Effector CD4-positive, alpha-beta T cell (primary cell): ENCODE data around the gene CCNB2.
"Not testable (repeated sequence)": the region's sequence is repeated elsewhere in the genome, so short reads cannot be mapped to it uniquely, and the experiment has no call there.

Source experiments
- DNase-seq: peaks from one replicate; pipeline ENCODE4 v3.0.0-alpha.2; 2020

CCNB2 gene

DNA sequence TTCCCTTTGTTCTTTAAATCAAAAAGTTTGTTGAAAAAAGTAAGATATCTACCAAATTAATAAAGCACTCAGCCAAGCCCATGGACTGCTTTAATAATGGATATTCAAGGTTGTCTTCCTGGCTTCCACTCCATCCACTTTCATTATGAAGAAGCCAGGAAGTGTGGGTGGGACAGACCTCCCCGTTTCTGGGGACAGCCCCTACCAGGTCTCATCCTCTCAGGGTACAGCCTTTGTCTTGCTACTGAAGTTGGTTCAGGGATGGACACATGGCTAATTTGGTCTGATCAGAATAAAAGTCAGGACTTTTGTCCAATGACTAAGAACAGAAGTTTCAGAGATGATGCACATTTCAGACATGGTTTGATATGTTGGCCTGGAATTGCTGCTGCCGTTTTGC is 32.6 kb downstream of the CCNB2 start:
- no peak for DNase-seq

DNA sequence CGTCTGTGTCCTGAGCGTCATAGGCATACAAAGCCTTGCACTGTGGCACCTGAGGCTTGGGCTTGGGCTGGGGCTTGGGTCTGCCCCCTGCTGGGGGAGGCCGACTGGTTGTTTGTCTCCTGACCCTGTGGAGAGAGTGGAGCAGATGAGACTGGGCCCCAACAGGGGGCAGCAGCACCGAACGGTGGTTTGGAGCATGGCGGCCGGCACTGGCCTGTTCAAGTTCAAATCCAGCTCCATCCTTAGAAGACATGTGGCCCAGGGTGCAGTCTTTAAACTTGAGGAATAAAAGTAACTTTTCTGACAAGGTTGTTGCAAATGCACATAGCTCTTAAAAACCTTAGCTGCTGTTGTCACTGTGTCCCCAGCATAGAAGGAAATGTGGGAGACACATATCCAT is 33.3 kb downstream of the CCNB2 start:
- DNase-seq, result peak; percentile 39

DNA sequence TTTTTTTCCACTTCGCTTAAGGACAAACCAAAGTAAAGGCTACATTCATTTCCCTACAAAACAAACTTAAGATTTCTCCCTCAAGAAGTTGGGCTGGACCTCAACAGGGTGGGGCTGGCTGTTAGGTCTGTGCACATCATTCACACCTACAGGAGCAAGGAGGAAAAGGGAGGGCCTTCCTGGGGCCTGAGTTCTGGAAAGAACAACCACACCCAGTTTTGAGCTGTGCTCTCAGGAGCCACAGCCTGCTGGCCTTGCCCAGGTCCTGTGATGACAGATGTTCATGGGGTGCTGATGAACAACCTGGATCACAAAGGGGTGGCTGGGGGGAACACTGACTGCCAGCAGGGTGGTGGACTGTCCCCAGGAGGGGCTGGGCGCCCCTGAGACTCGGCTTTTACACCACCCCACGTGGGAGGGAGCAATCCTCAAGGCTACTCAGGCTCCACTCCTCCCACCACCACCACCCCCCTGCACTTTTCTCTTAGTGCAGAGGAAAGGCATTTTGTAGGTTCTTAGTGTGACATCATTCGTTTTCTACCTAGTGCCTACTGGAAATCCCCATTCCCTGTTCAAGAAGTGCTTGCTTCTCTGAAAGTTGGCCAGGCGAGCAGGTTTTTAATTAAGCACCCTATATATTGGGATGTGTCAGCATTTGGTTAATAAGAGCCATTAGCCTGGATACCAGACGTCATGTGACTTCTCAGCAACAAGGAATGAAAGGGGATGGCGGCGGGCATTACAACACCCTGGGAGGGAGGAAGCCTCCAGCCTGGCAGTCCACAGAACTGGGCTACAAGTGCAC is 35.7 kb downstream of the CCNB2 start:
- no peak for DNase-seq

DNA sequence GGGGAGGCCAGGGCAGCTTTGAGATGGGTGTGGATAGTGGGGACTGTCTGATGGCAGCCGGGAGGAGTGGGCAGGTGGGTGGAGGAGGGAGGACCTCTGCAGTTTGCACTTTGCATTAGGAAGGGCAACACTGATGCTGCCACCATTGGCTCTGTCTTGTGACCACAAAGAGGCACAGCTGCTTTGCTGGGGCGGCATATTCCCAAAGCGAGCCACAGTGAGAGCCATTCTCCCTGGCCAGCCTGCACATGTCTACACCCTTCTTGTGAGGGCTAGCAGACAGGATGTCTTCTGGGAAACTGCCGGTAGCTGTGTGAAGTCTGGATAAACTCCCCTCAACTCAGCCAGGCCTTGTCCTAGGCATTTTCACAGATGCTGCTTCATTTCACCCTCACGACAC is 38.3 kb downstream of the CCNB2 start:
- no peak for DNase-seq

DNA sequence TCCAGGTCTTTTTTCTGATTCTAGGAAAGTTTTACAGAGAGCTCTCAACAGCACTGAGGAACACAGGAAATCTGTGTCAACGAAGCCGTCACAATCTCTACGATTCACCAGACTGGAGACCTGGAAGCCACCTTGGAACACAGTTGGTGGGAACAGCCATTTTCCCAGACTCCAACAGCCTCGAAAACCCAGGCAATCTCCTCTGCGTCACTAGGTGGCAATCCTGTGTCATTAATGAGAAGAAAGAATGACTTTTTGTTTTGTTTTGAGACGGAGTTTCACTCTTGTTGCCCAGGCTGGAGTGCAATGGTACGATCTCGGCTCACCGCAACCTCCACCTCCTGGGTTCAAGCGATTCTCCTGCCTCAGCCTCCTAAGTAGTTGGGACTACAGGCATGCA is 39.6 kb downstream of the CCNB2 start:
- DNase-seq, result not testable (repeated sequence)

DNA sequence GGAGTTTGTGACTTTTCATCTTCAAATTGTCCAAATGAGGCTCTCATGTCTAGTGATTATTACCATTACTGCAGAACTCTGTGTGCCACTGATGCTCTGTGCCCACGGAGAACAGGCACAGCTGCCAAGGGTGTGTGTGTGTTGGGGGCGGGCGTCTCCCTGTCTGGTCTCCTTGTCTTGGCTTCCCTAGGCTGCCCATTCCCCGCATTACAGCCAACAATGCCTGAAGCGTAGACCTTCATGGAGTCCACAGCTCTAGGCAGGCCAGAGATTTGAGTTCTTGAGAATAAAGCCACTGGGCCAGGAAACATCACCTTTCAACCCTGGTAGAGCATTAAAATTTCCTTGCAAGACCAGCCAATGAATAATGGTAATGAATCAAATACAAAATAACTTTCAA is 42.7 kb downstream of the CCNB2 start:
- DNase-seq, result no peak

DNA sequence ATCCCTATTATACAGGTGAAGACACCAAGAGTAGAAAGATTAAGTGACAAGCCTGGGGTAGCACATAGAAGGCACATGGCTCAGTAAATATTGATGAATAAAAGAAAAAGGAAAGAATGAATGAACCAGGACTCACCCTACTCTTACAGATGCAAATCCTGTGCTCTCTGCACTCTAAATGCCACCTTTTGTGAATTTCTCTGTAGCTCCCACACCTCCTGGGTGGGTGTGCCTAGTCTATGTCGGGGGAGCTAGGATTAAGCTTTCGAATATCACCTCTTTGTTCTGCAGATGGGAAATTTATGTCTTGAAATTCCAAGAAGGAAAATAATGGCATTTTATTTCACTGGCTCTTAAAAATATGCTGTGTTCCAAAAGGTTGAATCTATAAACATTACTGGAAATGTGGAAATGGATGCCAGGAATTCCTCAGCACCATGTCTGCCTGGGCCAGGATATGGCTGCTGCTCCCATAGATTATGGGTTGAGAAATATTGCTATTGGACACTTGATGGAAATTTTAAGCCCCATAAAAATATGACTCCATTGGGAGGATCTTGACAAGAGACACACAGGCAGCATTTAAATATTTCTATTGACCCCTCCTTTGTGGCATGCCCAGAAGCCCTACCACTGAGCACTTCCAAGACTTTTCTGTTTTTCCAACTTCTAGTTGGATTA is 43.3 kb downstream of the CCNB2 start:
- no peak for DNase-seq

DNA sequence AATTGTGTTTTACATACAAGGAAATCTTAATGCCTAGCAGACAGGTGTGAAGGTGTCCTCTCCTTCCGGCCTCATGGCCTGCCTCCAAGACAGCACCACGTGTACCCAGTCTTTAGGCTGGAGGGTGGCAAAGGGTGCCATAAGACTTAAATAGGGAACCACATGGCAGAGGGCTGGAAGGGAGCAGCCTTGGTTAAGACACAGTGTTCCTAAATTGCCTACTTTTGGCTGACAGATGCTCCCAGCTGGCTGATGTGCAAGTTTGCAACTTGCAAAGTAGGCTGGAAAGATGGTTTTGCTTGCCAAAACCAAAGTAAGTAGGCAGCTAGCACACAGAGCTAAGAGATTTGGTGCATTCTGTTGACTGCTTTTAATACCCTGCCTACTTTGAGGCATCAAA is 45.2 kb downstream of the CCNB2 start:
- DNase-seq, result no peak

DNA sequence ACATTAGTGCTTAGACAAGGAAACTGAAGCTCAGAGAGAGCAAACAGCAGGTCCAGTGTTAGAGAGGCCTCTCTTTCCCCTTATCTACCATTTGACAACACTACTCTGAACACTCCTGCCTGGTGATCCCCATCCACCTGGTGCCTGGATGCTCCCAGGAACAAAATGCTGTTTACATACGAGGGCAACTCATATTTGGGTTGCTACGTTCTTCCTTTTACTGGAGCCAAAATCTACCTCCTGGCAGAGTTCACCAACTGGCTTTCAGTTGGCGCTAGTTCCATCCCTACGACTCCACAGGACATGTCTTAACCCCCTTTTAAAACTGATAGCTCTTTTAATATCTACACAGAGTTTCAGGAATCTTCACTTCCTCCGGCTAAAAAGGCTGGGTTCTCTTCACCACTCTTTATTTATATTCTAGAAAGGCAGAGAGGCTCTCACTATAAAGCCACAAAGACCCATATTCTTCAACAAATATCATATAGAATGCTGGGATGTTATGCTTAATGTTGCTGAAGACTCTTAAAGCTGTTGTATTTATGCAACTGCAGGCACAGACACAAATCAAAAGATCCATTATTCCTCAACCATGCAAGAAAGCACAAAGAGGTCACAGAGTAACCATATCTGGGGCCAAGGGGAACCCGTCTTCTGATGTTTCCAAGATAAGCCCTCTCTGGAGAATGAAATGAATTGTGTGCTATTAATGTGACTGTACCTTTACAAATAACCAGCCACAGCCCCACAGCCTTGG is 47.9 kb downstream of the CCNB2 start:
- DNase-seq, result no peak

DNA sequence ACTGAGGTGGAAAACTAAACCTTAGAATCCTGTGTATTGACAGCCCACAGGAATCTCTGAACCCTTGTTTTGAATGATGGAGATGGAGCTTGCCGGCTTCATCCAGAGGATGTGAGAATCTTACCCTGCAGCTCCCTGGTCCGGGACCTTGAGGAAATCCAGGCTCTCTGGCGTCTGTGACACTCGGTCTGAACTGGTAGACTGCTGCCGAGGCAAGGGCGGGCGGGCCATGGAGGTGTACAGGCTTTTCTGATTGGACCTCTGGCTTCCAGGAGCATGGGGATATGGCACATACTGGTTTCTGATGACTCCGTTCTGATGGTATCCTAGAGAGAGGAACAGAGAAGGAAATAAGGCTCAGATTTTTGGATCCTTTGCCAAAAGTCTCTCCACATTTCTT is 48.5 kb downstream of the CCNB2 start:
- DNase-seq, result no peak

DNA sequence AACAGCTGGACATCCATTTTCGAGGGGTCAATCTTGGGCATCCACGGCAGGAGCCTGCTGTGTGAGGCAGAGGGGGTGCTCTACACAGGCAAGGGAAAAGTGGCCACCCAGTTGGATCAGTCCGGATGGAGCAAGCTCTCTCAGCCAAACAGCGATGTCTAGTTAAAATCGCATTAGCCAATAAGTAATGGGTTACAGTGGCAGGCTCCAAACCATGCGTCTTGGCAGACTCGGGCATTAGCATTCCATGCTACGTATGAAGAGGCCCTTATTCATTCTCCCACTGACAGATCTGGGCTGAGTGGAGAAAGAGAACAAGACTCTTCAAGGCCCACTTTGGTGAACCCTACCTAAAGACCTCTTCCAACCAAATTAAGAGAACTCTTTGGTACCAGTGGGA is 49.3 kb downstream of the CCNB2 start:
- DNase-seq, result no peak

DNA sequence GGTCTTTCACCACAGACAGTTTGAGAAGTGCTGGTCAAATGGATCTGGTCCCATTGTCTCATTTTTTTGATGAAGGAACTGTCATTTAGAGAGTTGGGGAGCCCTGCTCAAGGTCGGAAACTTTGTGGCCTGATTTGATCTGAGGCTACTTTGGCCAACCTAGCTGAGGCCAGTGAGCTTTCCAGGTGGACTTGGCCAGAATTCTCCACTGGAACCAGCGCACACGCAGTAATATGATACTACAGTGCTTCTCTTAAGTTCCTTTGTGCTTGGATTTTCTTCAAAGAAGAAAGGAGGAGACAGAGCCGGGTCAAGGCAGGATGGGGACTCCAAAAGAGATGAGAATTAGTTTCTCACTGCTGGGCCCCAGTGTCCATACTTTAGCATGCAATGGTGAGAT is 50.5 kb downstream of the CCNB2 start:
- no peak for DNase-seq

DNA sequence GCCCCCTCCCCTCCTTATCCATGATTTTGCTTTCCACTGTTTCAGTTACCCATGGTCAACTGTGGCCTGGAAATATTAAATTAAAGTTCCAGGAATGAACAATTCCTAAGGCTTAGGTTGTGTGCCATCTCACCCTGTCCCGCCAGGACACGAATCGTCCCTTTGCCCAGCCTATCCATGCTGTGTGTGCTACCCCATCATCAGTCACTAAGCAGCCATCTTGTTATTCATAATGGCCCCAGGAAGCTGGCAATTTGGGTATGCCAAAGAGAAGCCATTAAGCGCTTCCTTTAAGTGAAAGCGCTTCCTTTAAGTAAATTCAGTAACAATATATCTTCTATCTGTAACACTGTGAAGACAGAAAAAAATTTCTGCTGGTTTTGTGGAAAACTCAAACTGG is 52.5 kb downstream of the CCNB2 start:
- no peak for DNase-seq

DNA sequence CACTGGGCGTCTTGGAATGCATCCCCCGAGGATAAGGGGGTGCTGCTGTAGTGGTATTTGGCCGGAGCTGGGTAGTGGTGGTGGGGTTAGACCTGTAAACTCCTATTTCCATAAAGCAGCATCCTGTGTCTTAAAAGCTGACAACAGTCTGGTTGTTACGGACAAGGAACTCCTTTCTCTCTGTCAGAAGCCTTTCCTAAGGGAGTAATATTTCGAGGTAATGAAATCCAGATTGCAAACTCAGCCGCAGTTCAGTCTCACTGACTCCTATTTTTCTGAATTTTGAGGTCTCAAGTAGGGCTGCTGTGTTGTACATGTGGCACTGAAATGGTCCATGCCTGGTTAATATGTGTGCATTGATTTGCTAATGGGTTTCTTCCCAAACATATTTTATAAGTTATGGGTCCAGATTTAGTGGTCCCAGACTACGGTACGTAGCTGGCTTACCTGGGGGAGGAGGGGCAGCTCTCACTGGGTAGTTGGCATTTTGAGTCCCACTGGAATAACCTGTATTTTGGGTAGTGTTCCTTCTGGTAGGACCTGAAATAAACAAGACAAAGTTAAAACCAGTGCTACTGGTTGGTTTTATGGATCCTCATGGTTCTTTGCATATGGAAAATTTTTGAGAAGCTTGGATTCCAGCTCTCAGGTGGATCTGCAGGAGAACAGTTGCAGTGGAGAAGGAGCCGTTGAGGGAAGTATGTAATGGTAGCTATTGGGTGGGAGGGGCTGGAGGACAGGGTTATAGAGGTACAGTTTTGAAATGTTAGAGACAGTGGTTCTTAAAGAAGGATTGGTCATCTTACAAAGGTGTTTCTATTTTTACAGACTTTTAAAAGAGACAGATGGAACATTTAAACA is 53.1 kb downstream of the CCNB2 start:
- DNase-seq, result no peak

DNA sequence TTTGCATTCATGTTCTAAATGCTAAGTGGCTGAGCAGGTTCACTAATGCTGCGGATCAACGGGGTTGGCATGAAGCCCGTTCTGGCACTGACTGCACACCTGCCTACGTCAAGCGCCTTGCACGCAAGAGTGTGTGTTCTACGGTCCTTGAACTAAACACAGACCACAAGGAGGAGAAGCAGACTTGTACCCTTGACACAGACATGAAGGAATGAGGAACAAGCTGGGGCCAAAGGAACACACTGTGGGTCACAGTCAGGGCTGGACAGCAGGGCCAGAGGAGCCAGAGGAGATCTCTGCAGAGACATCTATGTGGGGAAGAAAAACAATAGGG is 53.7 kb downstream of the CCNB2 start:
- DNase-seq, result no peak

DNA sequence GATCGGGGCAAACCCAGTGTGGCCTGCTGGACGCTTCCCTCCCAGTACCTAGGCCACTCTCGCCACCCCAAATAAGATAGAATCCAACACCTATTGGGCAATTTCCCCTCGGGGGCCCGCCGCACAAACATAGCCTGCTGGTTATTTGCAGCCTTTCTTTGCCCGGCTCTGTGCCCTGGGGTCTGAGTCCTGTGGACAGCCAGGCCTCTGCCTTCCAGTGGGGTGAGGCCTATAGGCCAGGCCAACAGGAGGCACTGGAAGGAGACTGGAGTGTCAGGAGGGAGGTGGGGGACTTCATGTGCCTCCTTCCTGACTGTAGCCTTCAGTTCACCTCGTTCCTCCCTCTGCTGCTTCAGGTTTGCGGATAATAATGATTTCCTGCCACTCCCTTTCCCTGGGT is 54.3 kb downstream of the CCNB2 start:
- no peak for DNase-seq

DNA sequence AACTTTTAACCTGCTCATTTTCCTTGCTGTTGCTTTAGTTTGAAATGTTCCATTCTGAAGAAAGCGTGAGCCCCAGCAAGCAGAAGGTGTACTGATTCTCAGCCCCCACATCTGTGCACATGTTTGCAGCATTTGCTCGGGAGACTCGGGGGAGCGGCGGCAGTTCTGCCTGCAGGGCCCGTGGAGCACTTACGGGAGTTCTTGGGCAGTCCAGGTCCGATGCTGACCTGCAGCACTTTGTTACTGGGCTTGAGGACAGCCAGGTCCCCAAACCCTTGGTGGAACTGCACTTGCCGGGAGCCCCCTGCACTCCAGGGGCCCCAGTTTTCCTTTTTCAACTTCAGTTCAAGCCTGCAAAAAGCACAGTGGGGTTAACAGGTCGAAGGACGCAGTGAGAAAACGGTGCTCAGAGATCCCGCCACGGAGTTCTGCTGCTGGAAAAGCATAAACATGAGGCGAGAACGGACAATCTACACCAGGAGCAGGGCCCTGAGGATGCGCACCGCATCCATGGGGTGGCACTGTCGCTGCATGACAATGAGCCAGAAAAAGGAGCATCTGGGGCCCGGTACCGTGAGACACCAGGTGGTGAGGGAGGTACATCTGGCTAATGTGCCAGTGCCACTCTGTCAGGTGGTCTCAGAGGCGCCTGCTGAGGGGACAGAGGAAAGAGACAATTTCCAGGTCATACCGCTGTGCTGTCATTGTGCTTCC is 56.1 kb downstream of the CCNB2 start:
- no peak for DNase-seq

DNA sequence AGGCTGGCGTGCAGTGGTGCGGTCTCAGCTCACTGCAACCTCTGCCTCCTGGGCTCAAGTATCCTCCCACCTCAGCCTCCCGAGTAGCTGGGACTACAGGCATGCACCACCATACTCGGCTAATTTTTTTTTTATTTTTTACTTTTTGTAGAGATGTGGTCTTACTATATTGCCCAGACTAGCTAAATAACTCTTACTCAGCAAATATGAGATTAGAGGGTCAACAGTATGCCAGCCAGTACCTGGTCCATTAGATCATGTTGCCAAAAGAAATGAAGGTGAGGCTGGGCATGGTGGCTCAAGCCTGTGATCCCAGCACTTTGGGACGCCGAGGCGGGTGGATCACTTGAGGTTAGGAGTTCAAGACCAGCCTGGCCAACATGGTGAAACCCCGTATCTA is 57.1 kb downstream of the CCNB2 start:
- not testable (repeated sequence) for DNase-seq

DNA sequence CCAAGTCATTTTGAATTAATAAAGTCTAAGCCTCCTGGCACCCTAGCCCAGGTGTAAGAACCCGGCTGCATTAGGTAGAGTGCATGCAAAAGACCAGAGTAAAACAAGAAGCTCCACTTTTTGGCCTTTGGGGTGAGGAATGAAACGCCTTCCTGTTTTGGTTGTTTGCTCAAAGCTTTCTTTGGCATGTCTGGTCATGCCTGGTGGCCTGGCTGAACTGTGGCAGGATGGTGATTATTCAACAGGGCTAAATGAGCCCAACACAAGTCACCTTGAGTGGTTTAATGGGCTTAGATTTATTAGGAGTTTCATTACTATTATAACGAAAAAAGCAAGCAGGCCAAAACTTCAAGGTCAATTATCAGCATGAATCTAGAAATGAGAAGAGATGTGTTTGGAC is 60.8 kb downstream of the CCNB2 start:
- DNase-seq, result no peak

DNA sequence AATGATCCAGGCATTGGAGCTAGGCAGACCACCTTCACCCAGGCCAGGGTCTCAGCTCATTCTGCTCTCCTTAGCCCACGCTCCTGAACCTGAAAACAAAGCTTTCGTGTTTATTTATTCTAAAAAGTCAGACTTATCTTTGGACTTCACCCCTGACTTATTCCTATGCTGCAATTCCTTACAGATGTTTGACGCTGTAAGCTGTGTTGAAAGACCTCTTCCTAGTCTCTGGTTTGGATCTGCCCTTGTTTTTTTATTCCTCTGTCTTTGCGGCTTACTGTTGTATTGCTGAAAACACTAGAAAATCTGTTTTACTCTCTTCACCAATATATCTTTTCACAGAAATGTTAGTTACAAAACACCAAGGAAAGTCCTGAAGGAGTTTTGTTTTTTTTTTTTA is 61.2 kb downstream of the CCNB2 start:
- no peak for DNase-seq

DNA sequence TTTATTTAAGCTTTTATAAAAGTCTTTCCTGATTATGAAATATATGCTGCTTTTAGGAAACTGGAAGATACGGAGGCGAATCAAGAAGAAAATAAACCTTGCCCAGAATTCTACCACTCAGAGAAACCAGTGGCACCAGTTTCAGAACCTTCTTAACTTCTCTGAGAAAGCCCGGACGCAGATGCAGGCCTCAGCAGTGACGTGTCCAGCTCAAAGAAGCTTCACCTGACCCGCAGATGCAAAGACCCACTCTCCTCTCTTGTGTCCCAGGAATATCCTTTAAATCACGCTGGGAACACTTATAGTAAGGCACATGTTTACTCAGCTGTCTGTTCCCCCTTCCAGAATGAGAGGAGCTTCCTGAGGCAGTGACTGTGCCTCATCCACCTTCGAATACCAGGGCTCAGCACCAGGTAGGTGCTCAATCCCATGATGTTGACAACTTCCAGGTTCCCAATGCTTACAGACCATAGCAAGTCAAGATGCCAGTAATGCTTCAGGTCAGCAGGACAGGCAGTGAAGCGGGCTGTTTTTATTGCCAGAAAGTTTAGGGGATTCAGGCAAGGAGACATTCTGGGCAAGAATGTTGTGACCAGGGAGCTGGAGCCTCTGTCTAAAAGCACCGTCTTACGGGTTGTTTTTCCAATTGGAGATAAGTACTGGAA is 61.8 kb downstream of the CCNB2 start:
- no peak for DNase-seq

DNA sequence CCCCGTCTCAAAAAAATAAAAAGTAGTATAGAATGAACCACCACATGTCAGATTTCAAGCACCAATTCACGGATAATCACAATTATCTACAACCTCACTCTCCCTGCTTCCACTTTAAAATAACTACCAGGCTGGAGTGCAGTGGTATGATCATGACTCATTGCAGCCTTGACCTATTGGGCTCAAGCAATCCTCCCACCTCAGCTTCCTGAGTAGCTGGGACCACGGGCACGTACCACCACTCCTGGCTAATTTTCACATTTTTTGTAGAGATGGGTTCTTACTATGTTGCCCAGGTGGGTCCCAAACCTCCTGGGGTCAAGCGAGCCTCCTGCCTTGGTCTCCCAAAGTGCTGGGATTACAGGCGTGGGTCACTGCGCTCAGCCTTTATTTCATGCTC is 63.6 kb downstream of the CCNB2 start:
- no peak for DNase-seq
